DND-41 (cell line): ENCODE measurements around the gene SRGAP2C.
"Not testable (repeated sequence)": the region's sequence is repeated elsewhere in the genome, so short reads cannot be mapped to it uniquely, and the experiment has no call there.

Source experiments
- ATAC-seq: fragments of 200-7000 bp; cut with Tn5 transposase; 3 replicates; pipeline ENCODE4 v1.9.1; 2021; ENCODE audit warnings: low read depth; ENCODE audit not compliant: insufficient read depth
- DNase-seq: peaks from one replicate; pipeline ENCODE4 v3.0.0-alpha.2; 2020
- H2AFZ ChIP-seq: 2 replicates; pipeline ENCODE4 v1.6.0; 2012; ENCODE audit warnings: low read depth, low read length
- H3K27ac ChIP-seq: 2 replicates; pipeline ENCODE4 v1.5.1; 2012; ENCODE audit warnings: low read length, inconsistent platforms
- H3K27me3 ChIP-seq: fragments of 200-600 bp; sonication (generic); 2 replicates; pipeline ENCODE4 v1.6.0; 2012; ENCODE audit warnings: low read length, mild to moderate bottlenecking, inconsistent platforms; ENCODE audit not compliant: insufficient read depth, poor library complexity
- H3K36me3 ChIP-seq: 2 replicates; pipeline ENCODE4 v1.5.1; 2012; ENCODE audit warnings: low read length, inconsistent platforms; ENCODE audit not compliant: insufficient read depth
- H3K4me1 ChIP-seq: 2 replicates; pipeline ENCODE4 v1.5.1; 2012; ENCODE audit warnings: mild to moderate bottlenecking, low read length; ENCODE audit not compliant: insufficient read depth
- H3K4me2 ChIP-seq: 2 replicates; pipeline ENCODE4 v1.6.0; 2012; ENCODE audit warnings: mild to moderate bottlenecking, moderate library complexity, low read length, inconsistent platforms; ENCODE audit not compliant: insufficient read depth
- H3K4me3 ChIP-seq, 2 experiments: fragments of 200-600 bp in 1 of 2; shearing (Covaris generic) in 1 of 2; 2 replicates each; pipeline ENCODE4 v1.5.1; 2012 to 2016; ENCODE audit warnings: inconsistent platforms in 2 of 2, low read length in 2 of 2, mild to moderate bottlenecking in 2 of 2, low read depth in 1 of 2, moderate library complexity in 1 of 2
- H3K79me2 ChIP-seq: 2 replicates; pipeline ENCODE4 v1.6.0; 2012; ENCODE audit warnings: low read length, inconsistent platforms; ENCODE audit not compliant: insufficient read depth
- H3K9ac ChIP-seq: 2 replicates; pipeline ENCODE4 v1.6.0; 2012; ENCODE audit warnings: low read depth, mild to moderate bottlenecking, inconsistent platforms, low read length, moderate library complexity
- H3K9me3 ChIP-seq: 2 replicates; pipeline ENCODE4 v1.5.1; 2012; ENCODE audit warnings: low read length, moderate library complexity, mild to moderate bottlenecking, inconsistent platforms; ENCODE audit not compliant: insufficient read depth, severe bottlenecking
- H4K20me1 ChIP-seq: 2 replicates; pipeline ENCODE4 v1.6.0; 2012; ENCODE audit warnings: low read length; ENCODE audit not compliant: insufficient read depth

Gene SRGAP2C

DNA sequence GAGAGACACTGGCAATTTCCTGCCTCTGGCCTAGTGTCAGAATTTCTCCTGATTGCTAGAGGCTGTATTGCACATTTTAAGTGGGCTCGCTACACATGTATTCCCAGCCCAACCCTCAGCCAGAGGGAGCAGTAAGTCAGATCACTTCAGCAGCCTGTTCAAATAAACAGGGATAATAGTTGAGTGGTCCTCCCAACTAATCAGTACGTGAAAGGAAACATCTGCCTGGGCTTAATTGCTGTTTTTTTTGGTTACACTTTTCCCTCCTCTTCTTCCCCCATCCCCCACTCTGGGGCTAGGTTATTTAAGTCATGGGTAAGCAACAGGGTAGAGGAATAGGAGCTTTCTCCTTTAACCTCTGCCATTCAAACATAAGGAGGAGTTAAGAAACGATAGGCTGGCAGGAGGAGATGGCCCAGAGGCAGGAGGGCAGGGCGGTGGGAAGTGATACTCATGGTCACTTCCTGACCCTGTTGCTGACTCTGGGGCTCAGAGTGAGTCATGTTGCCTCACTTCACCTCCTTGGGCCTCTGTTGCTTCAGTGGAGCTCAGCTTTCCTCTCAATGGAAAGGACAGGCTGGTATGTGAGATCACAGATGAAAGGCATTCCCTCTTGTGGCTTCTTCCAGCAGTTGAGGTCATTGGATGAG lies 177.6 kb downstream of the SRGAP2C start:
- H3K4me1 ChIP-seq, H3K27ac ChIP-seq, H3K36me3 ChIP-seq, H4K20me1 ChIP-seq, ATAC-seq, H3K9me3 ChIP-seq, H2AFZ ChIP-seq, DNase-seq, H3K4me2 ChIP-seq, H3K4me3 ChIP-seq, H3K9ac ChIP-seq, H3K27me3 ChIP-seq, H3K79me2 ChIP-seq: not testable (repeated sequence)

- ATAC-seq, H3K79me2 ChIP-seq, H4K20me1 ChIP-seq: not testable (repeated sequence)
Observed at GRCh38 chr1:121365316-121365715, 180.5 kb downstream of the SRGAP2C start.

GRCh38 chr1:121365723-121366122 lies 180.9 kb downstream of the SRGAP2C start:
- H3K4me3 ChIP-seq, H3K27me3 ChIP-seq, H3K4me1 ChIP-seq, ATAC-seq, H3K4me2 ChIP-seq, H4K20me1 ChIP-seq, H2AFZ ChIP-seq, H3K27ac ChIP-seq, DNase-seq, H3K36me3 ChIP-seq, H3K9ac ChIP-seq, H3K79me2 ChIP-seq, H3K9me3 ChIP-seq: not testable (repeated sequence)

More at GRCh38 chr1:121365316-121365715, 180.5 kb downstream of the SRGAP2C start:
- H3K9ac ChIP-seq, H2AFZ ChIP-seq, H3K9me3 ChIP-seq, DNase-seq, H3K27me3 ChIP-seq, H3K4me3 ChIP-seq, H3K4me2 ChIP-seq, H3K27ac ChIP-seq, H3K4me1 ChIP-seq, H3K36me3 ChIP-seq: not testable (repeated sequence)

GRCh38 chr1:121366171-121366570 lies 181.4 kb downstream of the SRGAP2C start:
- not testable (repeated sequence) for H4K20me1 ChIP-seq, H3K9me3 ChIP-seq, H3K27me3 ChIP-seq, DNase-seq, H3K4me1 ChIP-seq, H3K4me2 ChIP-seq, H3K4me3 ChIP-seq, H3K27ac ChIP-seq, H3K9ac ChIP-seq, H3K79me2 ChIP-seq, ATAC-seq, H3K36me3 ChIP-seq, H2AFZ ChIP-seq

GRCh38 chr1:121368910-121369309 lies 184.1 kb downstream of the SRGAP2C start:
- H3K79me2 ChIP-seq, ATAC-seq, H3K4me1 ChIP-seq, DNase-seq, H4K20me1 ChIP-seq, H3K36me3 ChIP-seq, H2AFZ ChIP-seq, H3K27ac ChIP-seq, H3K4me2 ChIP-seq, H3K4me3 ChIP-seq, H3K9ac ChIP-seq, H3K9me3 ChIP-seq, H3K27me3 ChIP-seq: not testable (repeated sequence)

DNA sequence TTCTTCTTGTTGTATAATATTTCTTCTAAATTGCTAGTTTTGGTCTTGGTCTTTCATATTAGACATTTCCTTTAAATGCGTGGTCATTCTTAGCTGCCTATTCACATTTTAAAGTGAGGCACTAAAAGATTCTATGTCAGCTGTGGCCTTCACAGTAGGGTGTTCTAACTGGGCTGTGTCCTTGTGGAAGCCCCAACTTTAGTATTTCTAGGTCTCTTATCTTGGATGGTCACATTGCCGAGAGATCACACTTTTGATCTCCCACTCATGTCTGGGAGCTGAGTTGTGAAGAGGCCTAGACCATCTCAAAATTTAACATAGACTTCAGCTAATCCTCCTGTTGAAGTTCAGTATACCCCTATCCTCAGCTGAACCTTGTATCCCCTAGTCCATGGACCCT lies 185.2 kb downstream of the SRGAP2C start:
- H3K36me3 ChIP-seq, H3K27me3 ChIP-seq, H3K4me1 ChIP-seq, H3K27ac ChIP-seq, H3K4me2 ChIP-seq, H3K4me3 ChIP-seq, H3K79me2 ChIP-seq, H4K20me1 ChIP-seq, H2AFZ ChIP-seq, H3K9ac ChIP-seq, DNase-seq, H3K9me3 ChIP-seq, ATAC-seq: not testable (repeated sequence)

GRCh38 chr1:121374851-121375367 lies 190.1 kb downstream of the SRGAP2C start:
- not testable (repeated sequence) for H3K79me2 ChIP-seq, H3K4me2 ChIP-seq, H3K27ac ChIP-seq, H3K4me3 ChIP-seq, H2AFZ ChIP-seq, H3K27me3 ChIP-seq, H3K36me3 ChIP-seq, H3K9ac ChIP-seq, H3K4me1 ChIP-seq, H3K9me3 ChIP-seq, DNase-seq, H4K20me1 ChIP-seq, ATAC-seq

GRCh38 chr1:121376986-121377385 lies 192.2 kb downstream of the SRGAP2C start:
- not testable (repeated sequence) for H3K27ac ChIP-seq, H3K79me2 ChIP-seq, H2AFZ ChIP-seq, H3K4me1 ChIP-seq, H3K36me3 ChIP-seq, H4K20me1 ChIP-seq, H3K9me3 ChIP-seq, ATAC-seq, H3K4me2 ChIP-seq, DNase-seq, H3K4me3 ChIP-seq, H3K27me3 ChIP-seq, H3K9ac ChIP-seq
